Stimulated activated CD8-positive, alpha-beta memory T cell treated with anti-CD3 and anti-CD28 coated beads, Interleukin-15, amount 100 ng/mL, for 24 hours (primary cell): ENCODE results near the gene RPL36AL.
A peak's percentile ranks its signal among the peaks of the same experiment; 100 is the strongest.
"Not testable (repeated sequence)": the region's sequence is repeated elsewhere in the genome, so short reads cannot be mapped to it uniquely, and the experiment has no call there.

Experiments used
- DNase-seq: peaks from one replicate; pipeline ENCODE4 v3.0.0-alpha.2; 2020; ENCODE audit warnings: low read depth

RPL36AL gene

GRCh38 chr14:49620182-49621113 lies at the start of gene RPL36AL, which contains the start of gene MGAT2:
Gene RPL36AL (minus strand): TSS chr14:49620626. CDS start chr14:49619104, 1,522 bp downstream.
Gene MGAT2 (plus strand): TSS chr14:49620799. CDS start chr14:49621269, 470 bp downstream.
- DNase-seq, result peak; percentile 81

- no peak for DNase-seq
Measured at GRCh38 chr14:49659526-49660455, 39.4 kb upstream of the RPL36AL start.

- not testable (repeated sequence) for DNase-seq
Measured at GRCh38 chr14:49657500-49657899, 37.1 kb upstream of the RPL36AL start.

- no peak for DNase-seq
Measured at GRCh38 chr14:49654511-49654910, 34.1 kb upstream of the RPL36AL start.

GRCh38 chr14:49653508-49653907 lies 33.1 kb upstream of the RPL36AL start:
- DNase-seq, result no peak

GRCh38 chr14:49642163-49642562 lies 21.7 kb upstream of the RPL36AL start:
- no peak for DNase-seq

GRCh38 chr14:49641697-49642129 lies 21.3 kb upstream of the RPL36AL start:
- DNase-seq, result no peak

GRCh38 chr14:49640540-49641417 lies 20.4 kb upstream of the RPL36AL start:
- no peak for DNase-seq

GRCh38 chr14:49637534-49638078 lies 17.2 kb upstream of the RPL36AL start:
- no peak for DNase-seq

- DNase-seq, result no peak
Measured at GRCh38 chr14:49636866-49637265, 16.4 kb upstream of the RPL36AL start.

- DNase-seq, result no peak
Measured at GRCh38 chr14:49634547-49635334, 14.3 kb upstream of the RPL36AL start, which contains the start of gene DNAAF2. Gene DNAAF2 (minus strand): TSS chr14:49635244. CDS start chr14:49635149, 95 bp downstream.

- DNase-seq, result peak; percentile 88
Measured at GRCh38 chr14:49633640-49634546, 13.5 kb upstream of the RPL36AL start.

GRCh38 chr14:49623941-49624839 lies 3.8 kb upstream of the RPL36AL start:
- no peak for DNase-seq

- no peak for DNase-seq
Measured at GRCh38 chr14:49623387-49623786, 3.0 kb upstream of the RPL36AL start.

- no peak for DNase-seq
Measured at GRCh38 chr14:49622022-49622607, 1.7 kb upstream of the RPL36AL start.

- DNase-seq, result no peak
Measured at GRCh38 chr14:49621114-49621881, 872 bp upstream of the RPL36AL start.

GRCh38 chr14:49619730-49620129 lies 696 bp downstream of the RPL36AL start:
- no peak for DNase-seq
